K562 (cell line): ENCODE measurements around the gene HS3ST3A1. TPM values are rescaled to one million over a fixed set of nuclear protein-coding genes. Genes with fewer than 3 reads are reported as not detected.

Source experiments
- ATAC-seq: fragments of 200-7000 bp; cut with Tn5 transposase; 3 replicates; pipeline ENCODE4 v1.9.1; 2020; ENCODE audit warnings: moderate library complexity
- BruUV-seq: library from RNA; stranded (reverse); fragments of 400-500 nt; replicated peaks from 2 replicates; lab custom pipeline; 2021; lab: Mats Ljungman, UMichigan
- CTCF ChIA-PET: fragments of 300-600 bp; formaldehyde crosslinking; extraction: SDS; loops from one replicate; lab custom pipeline; 2021; ENCODE audit warnings: low intra/inter-chr PET ratio; lab: Yijun Ruan, JAX
- POLR2A ChIA-PET: fragments of 300-600, 350-650 bp; sonication (Branson Sonifier 250); formaldehyde crosslinking; extraction: SDS; loops from one replicate; lab custom pipeline; 2021; ENCODE audit warnings: antibody characterized with exemption, inconsistent platforms; lab: Yijun Ruan, JAX
- DNase-seq, 4 experiments: peaks; one replicate each; pipeline versions ENCODE4 v3.0.0 to v3.0.0-alpha.2; 2011 to 2018; ENCODE audit warnings: low spot score in 3 of 4, mixed read lengths in 3 of 4; ENCODE audit errors: extremely low read depth in 1 of 4
- FAIRE-seq: peaks from 2 replicates; lab custom pipeline; 2011; peaks lifted over from hg19 to GRCh38; lab: Jason Lieb, UNC
- H2AFZ ChIP-seq: 2 replicates; pipeline ENCODE4 v1.6.0; 2011; ENCODE audit warnings: low read depth, low read length, control low read depth, inconsistent platforms
- H3K27ac ChIP-seq: fragments of 200-600 bp; 3 replicates; pipeline ENCODE4 v1.8.0; 2011; ENCODE audit warnings: low read depth, mild to moderate bottlenecking, control low read depth, inconsistent platforms, low read length, moderate library complexity, mixed read lengths; ENCODE audit errors: extremely low read depth
- H3K27me3 ChIP-seq, 2 experiments: fragments of 300-600 bp in 1 of 2; 2 replicates in 1 of 2; 3 replicates in 1 of 2; pipeline versions ENCODE4 v1.6.0 to v1.8.0; 2011; ENCODE audit warnings: inconsistent platforms in 2 of 2, low read length in 2 of 2, mild to moderate bottlenecking in 1 of 2, mixed read lengths in 1 of 2, moderate library complexity in 1 of 2; ENCODE audit not compliant: control insufficient read depth in 2 of 2, insufficient read depth in 2 of 2
- H3K36me3 ChIP-seq: fragments of 300-600 bp; 3 replicates; pipeline ENCODE4 v1.8.0; 2011; ENCODE audit warnings: mild to moderate bottlenecking, low read length, inconsistent platforms; ENCODE audit not compliant: control insufficient read depth, insufficient read depth
- H3K4me1 ChIP-seq, 2 experiments: fragments of 200-600 bp in 1 of 2; replicated peaks in 1 of 2; 2 replicates in 1 of 2; 3 replicates in 1 of 2; pipeline versions ENCODE4 v1.5.1 to v1.8.0; 2011; ENCODE audit warnings: inconsistent platforms in 2 of 2, low read length in 2 of 2, mild to moderate bottlenecking in 1 of 2, mixed read lengths in 1 of 2, moderate library complexity in 1 of 2; ENCODE audit not compliant: control insufficient read depth in 2 of 2, insufficient read depth in 2 of 2
- H3K4me2 ChIP-seq: 2 replicates; pipeline ENCODE4 v1.6.1; 2011; ENCODE audit warnings: low read length, control low read depth, inconsistent platforms, mixed read lengths; ENCODE audit not compliant: insufficient read depth
- H3K4me3 ChIP-seq: fragments of 200-600 bp; sonication (generic), shearing (Covaris generic); 2 replicates; pipeline ENCODE4 v1.5.1; 2016; ENCODE audit warnings: control low read depth, inconsistent platforms
- H3K79me2 ChIP-seq: fragments of 200-600 bp; 3 replicates; pipeline ENCODE4 v1.8.0; 2011; ENCODE audit warnings: low read length, inconsistent platforms; ENCODE audit not compliant: control insufficient read depth, insufficient read depth
- H3K9ac ChIP-seq, 2 experiments: 2 replicates each; pipeline versions ENCODE4 v1.6.0 to v1.6.1; 2011; ENCODE audit warnings: low read depth in 2 of 2, low read length in 2 of 2, control low read depth in 1 of 2, inconsistent platforms in 1 of 2, mild to moderate bottlenecking in 1 of 2, mixed read lengths in 1 of 2; ENCODE audit not compliant: insufficient read depth in 1 of 2
- H3K9me1 ChIP-seq: one replicate; pipeline ENCODE4 v1.6.0; 2011; ENCODE audit warnings: inconsistent platforms, mild to moderate bottlenecking, low read length, moderate library complexity; ENCODE audit not compliant: control insufficient read depth, insufficient read depth
- H3K9me3 ChIP-seq: replicated peaks from 2 replicates; pipeline ENCODE4 v1.5.1; 2011; ENCODE audit warnings: low read depth, low read length, inconsistent platforms; ENCODE audit not compliant: control insufficient read depth, insufficient read depth
- H4K20me1 ChIP-seq: replicated peaks from 2 replicates; pipeline ENCODE4 v1.6.1; 2011; ENCODE audit warnings: low read length, inconsistent platforms, mixed read lengths; ENCODE audit not compliant: control insufficient read depth, insufficient read depth
- ELF1 ChIP-seq: fragments of 200-800 bp; sonication (Bioruptor generic); IDR thresholded peaks from 2 replicates; pipeline ENCODE4 v1.6.1; 2016; ENCODE audit warnings: missing genetic modification characterization, missing compliant biosample characterization
- HINFP ChIP-seq: fragments of 450-650 bp; conservative IDR thresholded peaks from 2 replicates; pipeline ENCODE4 v1.6.1; 2016; ENCODE audit warnings: missing genetic modification characterization, low read depth, mild to moderate bottlenecking, control low read depth, missing compliant biosample characterization
- HLTF ChIP-seq: fragments of 450-650 bp; IDR thresholded peaks from 2 replicates; pipeline ENCODE4 v1.6.1; 2016
- MCM3 ChIP-seq: fragments of 450-650 bp; IDR thresholded peaks from 2 replicates; pipeline ENCODE4 v1.6.1; 2016
- MEF2D ChIP-seq: conservative IDR thresholded peaks from 2 replicates; pipeline ENCODE4 v1.6.1; 2016; ENCODE audit warnings: low read depth, missing genetic modification characterization, missing compliant biosample characterization
- MYC ChIP-seq, 2 experiments: fragments of 250-450 bp in 1 of 2; sonication (Bioruptor Pico) in 1 of 2; IDR thresholded peaks; 2 replicates each; pipeline versions ENCODE4 v1.5.1 to v1.6.1; 2012 to 2021; ENCODE audit warnings: low read depth in 2 of 2, borderline replicate concordance in 1 of 2, improper control_type of control experiment in 1 of 2, low read length in 1 of 2, mild to moderate bottlenecking in 1 of 2, moderate library complexity in 1 of 2
- NR2C1 ChIP-seq, 2 experiments: fragments of 450-650 bp; IDR thresholded peaks; 2 replicates each; pipeline ENCODE4 v1.6.1; 2017; ENCODE audit warnings: mild to moderate bottlenecking in 2 of 2, antibody characterized with exemption in 1 of 2, inconsistent platforms in 1 of 2, missing compliant biosample characterization in 1 of 2, missing genetic modification characterization in 1 of 2
- PYGO2 ChIP-seq: fragments of 450-650 bp; IDR thresholded peaks from 2 replicates; pipeline ENCODE4 v1.6.1; 2016; ENCODE audit warnings: mild to moderate bottlenecking, missing genetic modification characterization, moderate library complexity, missing compliant biosample characterization
- RAD21 ChIP-seq, 2 experiments: fragments of 250-450 bp in 1 of 2; fragments of 450-650 bp in 1 of 2; sonication (Bioruptor Pico) in 1 of 2; formaldehyde crosslinking in 1 of 2; IDR thresholded peaks in 1 of 2; conservative IDR thresholded peaks in 1 of 2; 2 replicates each; pipeline versions ENCODE4 v1.4.0 to v1.8.0; 2020 to 2022; ENCODE audit warnings: mild to moderate bottlenecking in 2 of 2, moderate library complexity in 1 of 2
- RCOR1 ChIP-seq, 2 experiments: IDR thresholded peaks; 2 replicates each; pipeline ENCODE4 v1.6.1; 2012; ENCODE audit warnings: low read depth in 2 of 2, low read length in 2 of 2, borderline replicate concordance in 1 of 2, improper control_type of control experiment in 1 of 2
- SIN3B ChIP-seq: fragments of 450-650 bp; IDR thresholded peaks from 2 replicates; pipeline ENCODE4 v1.6.1; 2017; ENCODE audit warnings: low read depth, mild to moderate bottlenecking, moderate library complexity
- SMAD3 ChIP-seq: fragments of 450-650 bp; formaldehyde crosslinking; conservative IDR thresholded peaks from 2 replicates; pipeline ENCODE4 v1.4.0; 2020; ENCODE audit warnings: mild to moderate bottlenecking
- U2AF2 ChIP-seq: fragments of 200-400 bp; formaldehyde crosslinking; optimal IDR thresholded peaks from 2 replicates; pipeline ENCODE3; 2017; ENCODE audit warnings: low read depth, mild to moderate bottlenecking, low read length
- ZHX1 ChIP-seq: fragments of 150-350 bp; conservative IDR thresholded peaks from 2 replicates; pipeline ENCODE4 v1.6.1; 2014; ENCODE audit warnings: low read length
- ZNF197 ChIP-seq: fragments of 200-800 bp; sonication (Bioruptor generic); IDR thresholded peaks from 2 replicates; pipeline ENCODE4 v1.6.1; 2016; ENCODE audit warnings: low read depth, missing genetic modification characterization, missing compliant biosample characterization
- ZNF239 ChIP-seq: fragments of 250-450 bp; sonication (Bioruptor Pico); IDR thresholded peaks from 2 replicates; pipeline ENCODE4 v1.4.0; 2020; ENCODE audit warnings: mild to moderate bottlenecking
- ZNF354B ChIP-seq: fragments of 250-450 bp; sonication (Bioruptor Pico); IDR thresholded peaks from 2 replicates; pipeline ENCODE4 v1.4.0; 2020
- ZNF41 ChIP-seq: fragments of 250-450 bp; sonication (Bioruptor Pico); conservative IDR thresholded peaks from 2 replicates; pipeline ENCODE4 v1.4.0; 2020; ENCODE audit warnings: mild to moderate bottlenecking
- WGBS: fragments of 100-300 bp; shearing (Covaris generic); methylation state at CpG from one replicate; pipeline ENCODE4 v1.1.6; 2016; ENCODE audit warnings: low coverage, mixed read lengths; ENCODE audit not compliant: insufficient coverage; ENCODE audit errors: missing lambda C conversion rate; 5-methylcytosine and 5-hydroxymethylcytosine counted together
- in situ Hi-C: fragments of 300-500 bp; cut with MboI; formaldehyde crosslinking; loops from 4 replicates; pipeline ENCODE4 v1.15.0; 2018; ENCODE audit warnings: inconsistent platforms, mixed read lengths
- intact Hi-C: fragments of 100-400 bp; cut with micrococcal nuclease; formaldehyde crosslinking; loops from 2 replicates; pipeline ENCODE4 v1.14.2; 2022
- polyA plus RNA-seq, 8 experiments: library from polyadenylated mRNA; depleted of rRNA in 4 of 8; stranded (reverse) in 5 of 8; unstranded in 3 of 8; fragments of >200 nt; fragmentation: Nextera tagmentation in 2 of 8; fragmentation: Illumina TruSeq in 1 of 8; extraction: Ambion mirVana in 2 of 8; extraction: Trizol in 1 of 8; gene quantifications; 2 replicates each; pipeline versions ENCODE4 v1.2.1 to v1.2.3, GENCODE V29; 2011 to 2014; ENCODE audit warnings: inconsistent platforms in 1 of 8, missing spikeins in 1 of 8
- total RNA-seq, 7 experiments: library from RNA; depleted of rRNA in 6 of 7; stranded (reverse); fragments of >200 nt in 6 of 7; fragmentation: Illumina TruSeq in 2 of 7; extraction: Trizol in 2 of 7; gene quantifications; 2 replicates each; pipeline versions ENCODE4 v1.2.1 to v1.2.3, GENCODE V29; 2011 to 2021; ENCODE audit warnings: low replicate concordance in 1 of 7

HS3ST3A1 gene
- total and polyA plus RNA-seq, 9 of the 15 experiments (the other 6 are each of a cell fraction or from before 2014, with no cell fraction given): 0.25 to 14.8 (median 2.3) TPM

GRCh38 chr17:13475574-13476223, 126.0 kb downstream of the HS3ST3A1 start:
- Histone ChIP-seq H2AFZ (no peak overlapping the region), H3K36me3 (no peaks in the 10 kb centered on the region), H3K27ac (no peak overlapping the region), H3K4me1 (peaks cover 0 to 21% of the 10 kb centered on the region in 2 experiments; a peak in 4 of 5 replicates), H3K79me2 (no peaks in the 10 kb centered on the region), H3K9ac (no peak overlapping the region), H4K20me1 (no peaks in the 10 kb centered on the region), H3K27me3 (no peaks in the 10 kb centered on the region), H3K4me2 (no peak overlapping the region), H3K4me3 (no peak overlapping the region), H3K9me1 (no peaks in the 10 kb centered on the region), H3K9me3 (no peaks in the 10 kb centered on the region)
- 100% methylated on average over 1 of the region's 2 CpGs for WGBS
- in situ Hi-C loops: no loop called here
- no TSS peak for BruUV-seq
- ChIA-PET POLR2A (interaction anchor here (1.1 kb wide), 1 partner anchor 31 kb away, joined by 3 read pairs; no protein-coding TSS in a partner anchor), CTCF (no interaction called here)
- intact Hi-C loops: no loop called here
- FAIRE-seq (no peak), DNase-seq (peak in 1 of 4 experiments; percentile 9), ATAC-seq (no peak)
- TF ChIP-seq ELF1 (tag): no peak
- TF ChIP-seq PYGO2 (tag): peak; percentile 48; the same call in 1 of the 2 replicates
- TF ChIP-seq ZNF41 (CRISPR knock-in tag): peak; percentile 84
- TF ChIP-seq U2AF2: no peak
- peak; percentile 59 for TF ChIP-seq ZNF239 (CRISPR knock-in tag)
- peak; percentile 64 for TF ChIP-seq HINFP (tag)
- TF ChIP-seq ZHX1: no peak
- TF ChIP-seq ZNF197 (CRISPR knock-in tag): peak; percentile 74; the same call in 1 of the 2 replicates
- TF ChIP-seq SIN3B: no peak
- peak; percentile 79; the same call in 1 of the 2 replicates for TF ChIP-seq SMAD3 (CRISPR knock-in tag)
- no peak for TF ChIP-seq MYC (IDR thresholded peaks at IDR 0.05; ENCODE audit: low read depth, low read length)
- 0 out of 2 replicates have a peak, but pooled peaks have one; percentile 37 for TF ChIP-seq MYC (CRISPR knock-in tag; IDR thresholded peaks at IDR 0.05; ENCODE audit: borderline replicate concordance, low read depth)
- TF ChIP-seq RAD21 (CRISPR knock-in tag; conservative IDR thresholded peaks at IDR 0.05 in 1 of 2, IDR thresholded peaks at IDR 0.05 in 1 of 2): peak; percentile 10 to 22; a peak in 2 of 4 replicates
- TF ChIP-seq HLTF: no peak
- 0 out of 2 replicates have a peak, but pooled peaks have one; percentile 22 for TF ChIP-seq ZNF354B (CRISPR knock-in tag)
- peak in 1 of 2 experiments; percentile 26; a peak in 1 of 4 replicates for TF ChIP-seq RCOR1 (IDR thresholded peaks at IDR 0.05; ENCODE audit: borderline replicate concordance in 1 of 2, low read depth in 2 of 2, low read length in 2 of 2)
- no peak for TF ChIP-seq MCM3
- 0 out of 2 replicates have a peak, but pooled peaks have one; percentile 55 for TF ChIP-seq MEF2D (tag)
- no peak for TF ChIP-seq NR2C1 (IDR thresholded peaks at IDR 0.05)
- peak; percentile 55 for TF ChIP-seq NR2C1 (tag; IDR thresholded peaks at IDR 0.05)
